ENCODE measurements around the gene HIGD1A.

The HIGD1A gene

DNA sequence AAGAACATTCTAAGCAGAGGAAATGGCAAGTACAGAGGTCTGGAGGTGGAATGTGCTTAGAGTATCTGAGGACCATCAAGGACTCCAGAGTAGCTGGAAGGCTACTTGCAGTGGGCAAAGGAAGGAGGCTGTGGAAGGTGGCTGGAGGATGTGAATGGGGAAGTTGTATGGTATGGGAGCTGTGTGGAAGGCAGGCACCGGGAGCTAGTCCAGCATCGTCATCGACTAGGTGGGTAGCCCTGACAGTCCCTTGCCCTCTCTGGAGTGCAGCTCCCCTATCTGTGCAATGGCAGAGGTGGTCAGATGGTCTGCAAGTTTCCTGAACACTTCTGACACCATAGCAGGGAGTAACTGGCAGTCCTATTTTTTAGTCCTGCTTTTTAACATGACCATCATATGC lies 50.5 kb downstream of the HIGD1A start:
- no peak for DNase-seq (ENCODE audit: low spot score)

DNA sequence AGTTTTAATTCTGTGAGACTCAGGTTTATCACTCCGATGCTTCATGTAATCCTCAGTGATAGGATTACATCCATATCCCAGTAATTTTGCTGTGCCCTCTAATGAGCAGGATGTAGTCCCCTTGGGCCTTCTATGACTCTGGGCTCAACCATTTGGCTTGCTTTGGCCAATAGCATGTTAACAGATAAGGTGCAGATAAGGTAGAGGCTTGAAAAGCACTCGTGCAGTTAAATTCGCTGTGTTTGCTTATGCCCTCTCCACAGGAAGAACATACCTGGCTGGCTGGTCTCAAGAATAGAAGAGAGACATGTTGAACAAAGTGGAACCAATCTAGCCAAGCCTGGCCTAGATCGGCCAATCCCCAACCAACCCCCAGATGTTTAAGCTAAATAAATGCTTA lies 51.3 kb downstream of the HIGD1A start:
- no peak for DNase-seq (ENCODE audit: low spot score)

DNA sequence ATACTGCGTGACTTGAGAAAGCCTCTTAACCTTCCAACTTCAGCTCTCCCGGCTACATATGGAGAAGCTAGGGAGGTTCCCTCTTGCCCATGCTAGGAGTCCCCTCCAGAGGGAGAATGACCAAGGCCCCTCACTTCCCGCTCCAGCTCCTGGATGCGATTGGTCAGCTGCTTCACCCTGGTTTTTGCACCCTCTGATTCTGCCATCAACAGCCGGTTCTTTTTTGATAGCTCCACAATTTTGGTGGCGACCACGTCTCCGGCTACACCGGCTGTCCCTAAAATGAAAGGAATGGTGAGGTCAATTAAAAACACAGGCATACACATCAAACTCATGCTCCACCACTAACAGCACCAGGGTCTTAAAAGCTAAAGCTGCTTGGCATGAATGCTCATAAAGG lies 51.8 kb downstream of the HIGD1A start:
- no peak for DNase-seq (ENCODE audit: low spot score)

GRCh38 chr3:42751609-42752008 lies 52.7 kb downstream of the HIGD1A start:
- no peak for DNase-seq (ENCODE audit: low spot score)

DNA sequence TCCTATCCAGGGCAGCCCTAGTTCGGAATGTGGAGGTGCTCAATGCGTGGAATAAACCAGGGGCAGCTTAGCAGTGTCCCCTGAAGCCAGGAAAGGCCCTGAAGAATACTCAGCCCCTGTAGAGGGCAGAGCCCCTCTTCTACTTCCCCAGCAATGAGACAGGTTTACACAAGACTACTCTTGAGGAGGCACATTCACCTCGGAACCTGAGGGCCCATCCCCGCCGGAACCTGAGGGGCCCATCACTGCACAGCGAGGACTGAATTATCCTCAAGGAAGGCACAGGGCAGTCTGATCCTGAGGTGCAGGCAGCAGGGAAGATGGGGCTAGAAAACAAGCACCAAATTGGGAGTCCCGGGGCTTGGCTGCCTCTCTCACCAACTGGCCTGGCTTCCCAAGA lies 53.5 kb downstream of the HIGD1A start:
- DNase-seq (ENCODE audit: low spot score): no peak

DNA sequence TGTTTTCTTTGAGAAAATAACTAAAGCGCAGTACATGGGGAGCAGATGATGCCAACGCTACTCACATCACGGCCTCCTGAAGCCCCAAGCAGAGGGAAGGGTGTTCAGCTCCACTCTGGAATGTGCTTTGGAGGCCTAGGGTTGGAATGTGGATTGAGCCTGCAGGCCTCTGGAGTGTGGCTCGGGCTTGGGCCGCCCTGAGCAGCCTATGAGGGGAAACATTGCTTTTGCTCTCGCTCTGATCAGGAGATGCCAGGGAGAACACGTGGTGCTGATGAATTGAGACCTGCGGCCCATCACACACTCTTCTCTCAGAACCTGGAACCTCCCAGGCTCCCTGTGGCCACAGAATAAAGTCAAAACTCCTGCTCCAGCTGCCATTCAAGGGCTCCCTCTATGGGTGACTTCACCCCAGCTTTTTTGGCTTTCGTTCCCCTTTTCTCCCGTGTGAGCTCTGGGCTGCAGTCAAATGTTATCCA lies 54.5 kb downstream of the HIGD1A start:
- DNase-seq (ENCODE audit: low spot score): peak; percentile 18

DNA sequence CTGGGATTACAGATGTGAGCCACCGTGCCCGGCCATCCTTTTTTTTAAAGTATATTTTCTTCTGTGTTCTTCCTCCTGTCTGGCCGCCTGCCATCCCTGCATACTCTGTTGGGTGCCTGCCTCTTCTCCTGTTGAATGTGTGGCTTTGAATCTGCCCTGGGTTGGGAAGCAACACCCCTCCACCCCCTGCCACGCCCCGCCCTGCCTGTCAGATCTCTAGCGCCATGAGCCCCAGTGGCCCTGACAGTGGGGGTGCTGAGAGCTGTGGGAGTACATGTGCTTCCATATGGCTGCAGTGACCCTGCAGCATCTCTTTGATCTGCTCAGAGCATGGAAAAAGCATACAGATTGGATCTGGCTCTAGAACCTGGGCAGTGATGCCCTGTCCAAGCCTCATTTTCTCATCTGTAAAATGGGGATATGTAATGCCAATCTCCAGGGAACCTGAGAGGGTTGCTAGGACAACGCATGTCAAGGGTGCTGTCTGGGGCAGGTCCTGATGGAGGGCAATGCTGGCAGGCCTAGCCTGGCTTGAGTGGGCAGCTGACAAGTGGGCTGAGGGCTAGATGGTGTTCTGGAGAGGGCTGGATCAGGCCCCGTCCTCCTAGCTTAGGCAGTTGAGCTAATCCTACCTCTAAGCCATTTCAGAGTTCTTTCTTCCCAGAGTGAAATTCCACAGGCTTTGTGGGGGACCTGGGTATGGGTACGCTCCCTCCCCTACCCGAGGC lies 55.1 kb downstream of the HIGD1A start:
- peak; percentile 21 for DNase-seq (ENCODE audit: low spot score)

- DNase-seq (ENCODE audit: low spot score): no peak
These were observed 56.7 kb downstream of the HIGD1A start for GRCh38 chr3:42747581-42747980.

DNA sequence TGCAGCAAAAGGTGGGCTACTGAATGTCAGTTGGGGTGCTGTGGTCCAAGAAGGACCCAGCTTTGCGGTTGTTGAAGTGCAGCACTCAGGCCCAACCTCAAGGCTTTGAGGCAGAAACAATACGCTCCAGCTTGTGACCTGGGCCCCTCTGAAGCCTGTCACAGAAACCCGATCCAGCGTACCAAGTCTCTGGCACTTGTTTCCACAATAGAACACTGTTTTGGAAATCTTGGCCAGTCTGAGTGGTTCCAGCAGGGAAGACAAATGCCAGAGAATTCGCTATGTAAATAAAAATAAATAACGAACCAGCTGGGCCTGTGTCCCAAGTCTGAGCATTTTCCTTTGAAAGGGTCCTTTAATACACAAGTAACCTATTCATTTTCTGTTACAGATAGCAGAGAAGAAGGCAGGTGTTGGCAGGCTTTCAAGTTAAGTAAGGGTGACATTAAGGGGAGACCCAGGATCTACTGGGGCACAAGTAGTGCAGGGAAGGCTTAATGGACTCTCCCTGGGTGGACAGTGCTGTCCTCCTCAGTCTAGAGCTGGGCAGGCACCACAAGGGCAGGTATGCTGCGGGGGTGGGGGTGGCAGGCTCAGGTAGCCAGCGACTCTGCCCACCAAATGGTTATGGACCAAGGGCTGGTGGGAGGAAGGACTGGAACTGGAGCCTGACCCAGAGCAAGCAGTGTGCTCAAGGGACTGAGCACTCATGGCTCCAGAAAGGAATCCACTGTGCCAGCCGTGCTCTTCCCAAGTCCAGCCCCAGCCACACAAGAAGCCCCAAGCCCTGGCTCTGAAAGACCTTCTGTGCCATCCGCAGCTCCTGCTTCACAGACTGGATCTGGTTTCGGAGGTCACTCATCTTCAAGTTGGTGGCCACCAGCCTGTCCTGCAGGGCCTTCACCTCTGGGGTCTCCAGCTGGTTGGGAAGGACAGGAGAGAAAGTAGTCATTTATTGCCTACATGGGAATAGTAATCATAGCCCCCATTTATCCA lies 57.5 kb downstream of the HIGD1A start:
- DNase-seq (ENCODE audit: low spot score): no peak

DNA sequence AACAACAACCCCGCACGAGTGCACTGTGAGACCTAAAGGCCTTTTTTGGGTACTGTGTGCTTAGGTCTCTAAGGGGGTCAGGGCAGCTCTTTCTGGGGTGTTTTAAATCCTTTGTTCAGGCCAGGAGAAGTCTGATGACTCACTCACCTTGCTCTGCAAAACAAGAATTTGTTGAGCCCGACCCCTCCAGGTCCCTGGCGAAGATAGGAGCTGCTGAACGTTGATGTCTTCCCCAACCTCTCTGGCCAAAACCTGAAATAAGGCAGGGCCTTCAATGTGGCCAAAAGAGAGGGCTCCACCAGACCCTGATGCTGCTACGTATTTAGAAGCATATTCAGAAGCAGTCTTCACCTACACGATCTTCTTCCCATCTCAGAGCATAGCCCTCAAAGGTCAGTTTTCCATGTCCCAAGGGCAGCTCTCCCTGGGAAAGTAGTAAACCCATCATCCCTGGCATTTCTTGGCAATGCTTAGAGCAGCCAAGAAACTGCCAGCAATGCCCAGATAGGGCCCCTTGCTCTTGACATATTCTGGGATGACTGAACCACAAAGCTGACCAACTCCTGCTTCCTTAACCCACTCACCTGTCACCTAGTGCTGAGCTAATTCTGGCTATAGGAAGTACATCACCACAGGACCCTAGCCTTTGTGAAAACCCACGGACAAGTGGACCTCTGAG lies 58.4 kb downstream of the HIGD1A start:
- no peak for DNase-seq (ENCODE audit: low spot score)

GRCh38 chr3:42745291-42745745 lies 59.0 kb downstream of the HIGD1A start:
- no peak for DNase-seq (ENCODE audit: low spot score)

DNA sequence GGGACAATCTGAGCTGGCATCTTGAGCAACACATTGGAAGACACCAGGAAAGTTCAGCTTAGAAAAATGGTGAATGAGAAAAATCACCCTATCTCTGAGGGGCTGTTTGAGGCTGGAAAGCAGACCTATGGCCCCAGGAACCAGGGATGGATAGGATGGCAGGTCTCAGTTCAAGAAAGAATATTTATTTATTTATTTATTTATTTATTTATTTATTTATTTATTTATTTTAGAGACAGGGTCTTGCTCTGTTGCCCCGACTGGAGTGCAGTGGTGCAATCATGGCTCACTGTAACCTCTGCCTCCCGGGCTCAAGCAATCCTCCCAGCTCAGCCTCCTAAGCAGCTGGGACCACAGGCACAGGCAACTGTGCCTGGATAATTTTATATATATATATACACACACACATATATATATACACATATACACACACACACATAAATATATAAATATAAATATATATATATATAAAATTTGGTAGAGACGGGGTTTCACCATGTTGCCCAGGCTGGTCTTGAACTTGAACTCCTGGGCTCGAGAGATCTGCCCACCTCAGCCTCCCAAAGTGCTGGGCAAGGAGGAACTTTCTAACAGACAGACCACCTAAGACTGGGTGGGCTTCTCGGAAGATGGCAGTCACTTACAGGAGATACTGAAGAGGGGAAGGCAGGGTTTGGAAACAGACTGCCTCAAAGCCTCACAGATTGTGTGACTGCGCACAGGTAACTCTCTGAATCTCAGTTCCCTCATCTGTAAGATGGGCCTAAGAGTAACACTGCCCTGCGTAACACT lies 60.9 kb downstream of the HIGD1A start:
- DNase-seq (ENCODE audit: low spot score): no peak

DNA sequence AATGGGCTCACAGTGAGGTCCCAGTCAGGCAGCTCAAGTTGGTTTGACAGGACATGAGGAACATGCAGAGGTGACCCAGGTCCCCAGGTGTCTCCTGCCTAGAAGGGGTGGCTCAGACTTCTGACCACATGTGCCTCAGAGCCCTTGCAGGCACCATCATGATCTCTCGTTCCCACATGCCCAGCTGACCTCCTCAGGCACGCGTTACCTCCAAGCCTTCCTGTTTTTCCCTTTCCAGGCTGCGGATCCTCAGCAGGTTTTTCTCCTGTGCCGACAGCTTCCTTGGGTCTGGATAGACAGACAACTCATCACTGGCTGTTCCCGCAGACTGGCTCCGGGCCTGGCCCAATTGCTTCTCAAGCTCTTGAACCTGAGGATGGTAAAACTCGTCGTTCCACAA lies 61.6 kb downstream of the HIGD1A start:
- DNase-seq (ENCODE audit: low spot score): no peak

DNA sequence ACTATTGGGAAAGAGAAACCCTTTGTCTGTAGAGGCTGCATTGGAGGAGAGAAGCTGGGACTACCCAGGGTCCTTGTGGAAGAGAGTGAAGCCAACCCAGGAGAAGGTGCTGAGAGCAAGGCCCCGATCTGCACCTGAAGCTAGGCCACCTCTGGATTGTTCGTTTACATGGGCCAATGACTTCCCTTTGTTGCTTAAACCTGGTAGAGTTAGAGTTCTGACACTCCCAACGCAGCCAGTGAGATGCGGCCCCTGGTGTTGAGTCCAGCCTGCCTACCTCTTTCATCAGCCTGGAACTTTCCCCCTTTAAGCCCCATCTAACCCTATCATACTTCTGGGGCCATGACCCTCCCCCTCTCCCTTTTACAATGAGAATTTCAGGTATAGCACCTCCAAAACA lies 62.0 kb downstream of the HIGD1A start:
- DNase-seq (ENCODE audit: low spot score): no peak

GRCh38 chr3:42741796-42742195 lies 62.5 kb downstream of the HIGD1A start:
- no peak for DNase-seq (ENCODE audit: low spot score)

GRCh38 chr3:42739401-42740158 lies 64.7 kb downstream of the HIGD1A start:
- no peak for DNase-seq (ENCODE audit: low spot score)

- DNase-seq (ENCODE audit: low spot score): no peak
These were observed 67.8 kb downstream of the HIGD1A start for GRCh38 chr3:42736531-42736930.

DNA sequence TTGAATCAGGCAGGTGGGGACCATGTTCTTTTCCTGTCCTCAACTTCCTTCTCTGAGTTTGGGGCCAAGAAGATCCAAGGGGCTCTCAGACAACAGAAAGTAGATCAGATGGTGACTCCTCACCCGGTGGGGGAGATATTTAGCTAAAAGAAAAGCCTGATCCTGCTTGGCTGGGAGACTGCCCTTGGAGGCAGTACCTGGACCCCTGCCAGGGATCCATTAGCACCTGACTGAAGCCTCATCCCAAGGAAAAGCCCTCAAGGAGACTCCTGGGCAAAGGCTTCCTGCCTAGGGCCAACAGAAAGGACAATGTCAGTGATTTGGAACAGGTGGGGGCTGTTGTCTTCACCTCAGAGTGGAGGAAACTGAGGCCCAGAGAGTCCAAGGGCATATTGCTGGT lies 68.2 kb downstream of the HIGD1A start:
- no peak for DNase-seq (ENCODE audit: low spot score)

GRCh38 chr3:42735615-42736014 lies 68.7 kb downstream of the HIGD1A start:
- no peak for DNase-seq (ENCODE audit: low spot score)

- DNase-seq (ENCODE audit: low spot score): no peak
These were observed 69.3 kb downstream of the HIGD1A start for GRCh38 chr3:42735019-42735418.

All from SW480 (cell line).